HAP-1 (cell line): ENCODE data around the gene AK3.
A peak's percentile ranks its signal among the peaks of the same experiment; 100 is the strongest.
"Not testable (repeated sequence)": the region's sequence is repeated elsewhere in the genome, so short reads cannot be mapped to it uniquely, and the experiment has no call there.

ENCODE experiments used
- DNase-seq, 2 experiments: peaks; one replicate each; pipeline ENCODE4 v3.0.0-alpha.2; 2016 to 2020; ENCODE audit warnings: low spot score in 2 of 2
- H3K27me3 ChIP-seq: fragments of 250-450 bp; sonication (Bioruptor Pico); 2 replicates; pipeline ENCODE4 v1.5.1; 2020; ENCODE audit warnings: low read depth, mild to moderate bottlenecking, moderate library complexity
- H3K36me3 ChIP-seq: fragments of 250-450 bp; sonication (Bioruptor Pico); replicated peaks from 2 replicates; pipeline ENCODE4 v1.5.1; 2020; ENCODE audit warnings: mild to moderate bottlenecking
- H3K4me1 ChIP-seq: fragments of 250-450 bp; sonication (Bioruptor Pico); 2 replicates; pipeline ENCODE4 v1.5.1; 2020; ENCODE audit warnings: mild to moderate bottlenecking
- H3K4me3 ChIP-seq: fragments of 250-450 bp; sonication (Bioruptor Pico); 2 replicates; pipeline ENCODE4 v1.5.1; 2020; ENCODE audit warnings: mild to moderate bottlenecking, moderate library complexity
- H3K9me3 ChIP-seq: fragments of 250-450 bp; sonication (Bioruptor Pico); 2 replicates; pipeline ENCODE4 v1.5.1; 2020; ENCODE audit warnings: mild to moderate bottlenecking, moderate library complexity
- in situ Hi-C: fragments of 300-500 bp; cut with MboI; formaldehyde crosslinking; loops from 3 replicates; pipeline ENCODE4 v1.14.3; 2020; ENCODE audit warnings: low sequenced_read_pairs, inconsistent platforms, mixed read lengths

AK3 gene

GRCh38 chr9:4740638-4741364, at the start of gene AK3:
Gene AK3, minus strand, starts transcription at chr9:4741202. Its CDS starts 115 bp downstream, at chr9:4741087.
- Histone ChIP-seq H3K4me1 (peaks cover 21% of the 10 kb centered on the region), H3K9me3 (no peaks in the 10 kb centered on the region), H3K27me3 (no peaks in the 10 kb centered on the region), H3K4me3 (peak within 1 kb of the TSS; percentile 75), H3K36me3 (peaks cover 6% of the 10 kb centered on the region; the same call in 1 of the 2 replicates)
- in situ Hi-C loops, result loop anchor here (10.0 kb wide), 1 partner anchor 244 kb away; the partner anchor contains the start of gene JAK2
- peak; percentile 84 to 93 for DNase-seq

GRCh38 chr9:4788703-4789102, 47.7 kb upstream of the AK3 start:
- in situ Hi-C loops, result no loop called here
- Histone ChIP-seq H3K9me3 (peaks cover 5% of the 10 kb centered on the region), H3K4me1 (peaks cover 34% of the 10 kb centered on the region), H3K27me3 (no peaks in the 10 kb centered on the region), H3K4me3 (no peak overlapping the region), H3K36me3 (no peaks in the 10 kb centered on the region)
- no peak for DNase-seq

GRCh38 chr9:4787876-4788275, 46.9 kb upstream of the AK3 start:
- no peaks in the 10 kb centered on the region for H3K36me3 ChIP-seq
- no peak overlapping the region for H3K4me3 ChIP-seq
- DNase-seq, result no peak
- peaks cover 5% of the 10 kb centered on the region for H3K9me3 ChIP-seq
- in situ Hi-C loops, result no loop called here
- H3K4me1 ChIP-seq, result peaks cover 34% of the 10 kb centered on the region
- H3K27me3 ChIP-seq, result no peaks in the 10 kb centered on the region

DNA sequence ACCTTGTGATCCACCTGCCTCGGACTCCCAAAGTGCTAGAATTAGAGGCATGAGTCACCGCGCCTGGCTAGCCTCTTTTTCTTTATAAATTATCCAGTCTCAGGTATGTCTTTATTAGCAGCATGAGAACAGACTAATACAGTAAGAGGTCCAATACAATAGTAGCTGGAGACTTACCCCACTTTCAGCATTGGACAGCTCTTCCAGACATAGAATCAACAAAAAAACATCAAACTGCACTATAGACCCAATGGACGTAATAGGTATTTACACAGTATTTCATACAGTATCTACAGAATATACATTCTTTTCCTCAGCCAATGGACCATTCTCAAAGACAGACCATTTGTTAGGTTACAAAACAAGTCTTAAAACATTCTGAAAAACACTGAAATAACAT, 45.6 kb upstream of the AK3 start:
- H3K9me3 ChIP-seq, result peaks cover 5% of the 10 kb centered on the region
- DNase-seq, result no peak
- H3K4me3 ChIP-seq, result no peak overlapping the region
- in situ Hi-C loops, result no loop called here
- H3K36me3 ChIP-seq, result no peaks in the 10 kb centered on the region
- H3K4me1 ChIP-seq, result peaks cover 29% of the 10 kb centered on the region
- H3K27me3 ChIP-seq, result no peaks in the 10 kb centered on the region

- DNase-seq, result no peak
- no peak overlapping the region for H3K4me3 ChIP-seq
- H3K36me3 ChIP-seq, result no peaks in the 10 kb centered on the region
- peaks cover 5% of the 10 kb centered on the region for H3K9me3 ChIP-seq
- peaks cover 12% of the 10 kb centered on the region for H3K4me1 ChIP-seq
- H3K27me3 ChIP-seq, result no peaks in the 10 kb centered on the region
- in situ Hi-C loops, result no loop called here
These were observed 43.4 kb upstream of the AK3 start for GRCh38 chr9:4784403-4784802.

DNA sequence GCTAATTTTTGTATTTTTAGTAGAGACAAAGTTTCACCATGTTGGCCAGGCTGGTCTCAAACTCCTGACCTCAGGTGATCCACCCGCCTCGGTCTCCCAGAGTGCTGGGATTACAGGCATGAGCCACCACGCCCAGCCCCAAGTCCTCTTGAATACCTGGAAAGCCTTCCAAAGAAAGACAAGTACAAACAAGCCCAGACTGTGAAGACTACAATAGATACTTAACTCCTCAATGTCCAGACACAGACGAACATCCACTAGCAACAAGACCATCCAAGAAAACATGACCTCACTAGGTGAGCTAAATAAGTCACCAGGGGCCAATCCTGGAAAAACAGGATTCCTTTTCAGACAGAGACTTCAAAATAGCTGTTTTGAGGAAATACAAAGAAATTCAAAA, 42.2 kb upstream of the AK3 start:
- DNase-seq, in situ Hi-C loops: not testable (repeated sequence)

GRCh38 chr9:4781408-4781807, 40.4 kb upstream of the AK3 start:
- H3K4me3 ChIP-seq, result no peak overlapping the region
- no peaks in the 10 kb centered on the region for H3K36me3 ChIP-seq
- in situ Hi-C loops, result no loop called here
- peaks cover 5% of the 10 kb centered on the region for H3K9me3 ChIP-seq
- no peak for DNase-seq
- no peaks in the 10 kb centered on the region for H3K27me3 ChIP-seq
- H3K4me1 ChIP-seq, result peaks cover 10% of the 10 kb centered on the region

More for the DNA sequence above, 42.2 kb upstream of the AK3 start:
- not testable (repeated sequence) for H3K4me3 ChIP-seq, H3K36me3 ChIP-seq, H3K4me1 ChIP-seq, H3K27me3 ChIP-seq, H3K9me3 ChIP-seq

DNA sequence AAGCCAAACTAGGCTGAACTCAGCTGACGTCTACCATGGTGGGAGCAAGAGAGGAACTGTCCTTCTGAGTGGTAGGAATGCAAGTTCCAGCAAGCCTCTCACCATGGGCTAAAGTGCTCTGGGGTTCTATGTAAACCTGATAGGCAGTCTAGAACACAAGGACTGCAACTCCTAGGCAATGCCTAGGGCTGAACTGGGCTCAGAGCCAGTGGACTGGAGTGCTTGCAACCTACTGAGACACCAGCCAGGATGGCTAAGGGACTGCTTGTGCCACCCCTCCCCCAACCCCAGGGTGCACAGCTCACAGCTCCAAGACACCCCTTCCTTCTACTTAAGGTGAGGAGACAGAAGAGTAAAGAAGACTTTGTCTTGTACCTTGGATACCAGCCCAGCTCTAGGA, 39.6 kb upstream of the AK3 start:
- H3K4me1 ChIP-seq, result peaks cover 10% of the 10 kb centered on the region
- no peak overlapping the region for H3K4me3 ChIP-seq
- no peaks in the 10 kb centered on the region for H3K36me3 ChIP-seq
- DNase-seq, result no peak
- H3K9me3 ChIP-seq, result peaks cover 5% of the 10 kb centered on the region
- no peaks in the 10 kb centered on the region for H3K27me3 ChIP-seq
- in situ Hi-C loops, result no loop called here

GRCh38 chr9:4774958-4775357, 34.0 kb upstream of the AK3 start:
- in situ Hi-C loops, result loop anchor here (25.0 kb wide), 1 partner anchor 662 kb away; the partner anchor contains the start of gene PLGRKT
- not testable (repeated sequence) for H3K36me3 ChIP-seq, H3K4me3 ChIP-seq, H3K27me3 ChIP-seq, DNase-seq, H3K9me3 ChIP-seq, H3K4me1 ChIP-seq

GRCh38 chr9:4774209-4774608, 33.2 kb upstream of the AK3 start:
- H3K4me3 ChIP-seq, result no peak overlapping the region
- no peak for DNase-seq
- H3K9me3 ChIP-seq, result no peaks in the 10 kb centered on the region
- in situ Hi-C loops, result loop anchor here (25.0 kb wide), 1 partner anchor 663 kb away; the partner anchor contains the start of gene PLGRKT
- no peaks in the 10 kb centered on the region for H3K4me1 ChIP-seq
- H3K27me3 ChIP-seq, result no peaks in the 10 kb centered on the region
- no peaks in the 10 kb centered on the region for H3K36me3 ChIP-seq

GRCh38 chr9:4771788-4772187, 30.8 kb upstream of the AK3 start:
- in situ Hi-C loops, result loop anchor here (25.0 kb wide), 1 partner anchor 666 kb away; the partner anchor contains the start of gene PLGRKT
- H3K36me3 ChIP-seq, result no peaks in the 10 kb centered on the region
- no peaks in the 10 kb centered on the region for H3K9me3 ChIP-seq

DNA sequence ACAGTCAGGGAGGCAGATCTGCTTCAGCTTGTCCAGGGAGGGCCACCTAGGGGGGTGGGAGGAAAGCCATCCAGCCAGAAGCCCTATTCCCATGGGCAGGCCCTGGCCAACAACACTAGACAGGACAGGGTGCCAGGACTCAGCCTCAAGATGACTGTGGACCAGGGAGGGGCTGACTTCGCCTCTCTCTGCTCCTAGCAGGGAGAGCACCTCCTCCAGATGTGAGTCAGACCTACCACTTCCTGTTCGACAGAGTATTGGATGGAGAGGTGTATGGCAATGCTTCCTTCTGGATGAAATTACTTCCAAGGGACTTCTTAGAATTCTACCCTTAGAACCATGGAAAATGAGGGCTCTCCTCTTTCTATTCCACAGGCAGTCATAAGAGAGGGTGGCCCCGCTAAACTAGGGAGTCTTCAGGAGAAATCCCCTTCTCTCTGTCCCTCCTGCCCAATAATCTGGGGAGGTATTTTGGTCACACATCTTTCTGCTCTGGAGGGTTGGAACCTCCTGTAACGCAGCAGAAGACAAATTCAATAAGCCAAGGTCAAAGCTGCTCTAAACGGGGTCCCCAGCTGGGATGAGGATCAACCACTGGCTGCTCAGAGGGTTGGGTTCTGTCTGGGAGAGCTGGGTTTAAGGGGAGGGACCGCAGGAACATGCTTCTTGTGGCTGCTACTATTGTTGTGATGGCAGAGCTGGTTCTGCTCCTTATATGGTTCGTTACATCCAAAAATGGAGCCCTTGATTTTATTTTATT, 28.5 kb upstream of the AK3 start:
- in situ Hi-C loops, result loop anchor here (25.0 kb wide), 1 partner anchor 668 kb away; the partner anchor contains the start of gene PLGRKT
- H3K4me1 ChIP-seq, result no peaks in the 10 kb centered on the region
- no peak for DNase-seq

More at GRCh38 chr9:4771788-4772187, 30.8 kb upstream of the AK3 start:
- Histone ChIP-seq H3K4me3 (no peak overlapping the region), H3K4me1 (no peaks in the 10 kb centered on the region), H3K27me3 (no peaks in the 10 kb centered on the region)
- DNase-seq, result no peak

GRCh38 chr9:4768681-4769080, 27.7 kb upstream of the AK3 start:
- DNase-seq, result no peak
- Histone ChIP-seq H3K27me3 (no peaks in the 10 kb centered on the region), H3K4me1 (no peaks in the 10 kb centered on the region), H3K36me3 (no peaks in the 10 kb centered on the region), H3K9me3 (no peaks in the 10 kb centered on the region), H3K4me3 (no peak overlapping the region)
- in situ Hi-C loops, result loop anchor here (25.0 kb wide), 1 partner anchor 669 kb away; the partner anchor contains the start of gene PLGRKT

More for the DNA sequence above, 28.5 kb upstream of the AK3 start:
- Histone ChIP-seq H3K36me3 (no peaks in the 10 kb centered on the region), H3K27me3 (no peaks in the 10 kb centered on the region), H3K9me3 (no peaks in the 10 kb centered on the region), H3K4me3 (no peak overlapping the region)

GRCh38 chr9:4764033-4764432, 23.0 kb upstream of the AK3 start:
- Histone ChIP-seq H3K4me1 (peaks cover 6% of the 10 kb centered on the region), H3K27me3 (no peaks in the 10 kb centered on the region), H3K9me3 (no peaks in the 10 kb centered on the region), H3K4me3 (no peak overlapping the region), H3K36me3 (no peaks in the 10 kb centered on the region)
- DNase-seq, result no peak
- in situ Hi-C loops, result loop anchor here (25.0 kb wide), 1 partner anchor 673 kb away; the partner anchor contains the start of gene PLGRKT
